ENCODE results near the gene ZBTB20.

The ZBTB20 gene

GRCh38 chr3:114756506-114757279 is 390.4 kb downstream of the ZBTB20 start:
- no peak for FAIRE-seq

- FAIRE-seq = no peak
Observed at GRCh38 chr3:114746502-114746901, 400.6 kb downstream of the ZBTB20 start.

- peak; percentile 41 for FAIRE-seq
Observed at GRCh38 chr3:114745322-114746240, 401.5 kb downstream of the ZBTB20 start.

- no peak for FAIRE-seq
Observed at GRCh38 chr3:114743746-114744485, 403.2 kb downstream of the ZBTB20 start.

GRCh38 chr3:114741066-114741465 is 406.0 kb downstream of the ZBTB20 start:
- no peak for FAIRE-seq

GRCh38 chr3:114739627-114740026 is 407.5 kb downstream of the ZBTB20 start:
- FAIRE-seq = no peak

- no peak for FAIRE-seq
Observed at GRCh38 chr3:114732353-114732752, 414.7 kb downstream of the ZBTB20 start.

- no peak for FAIRE-seq
Observed at GRCh38 chr3:114730397-114730796, 416.7 kb downstream of the ZBTB20 start.

- FAIRE-seq = no peak
Observed at GRCh38 chr3:114727373-114727772, 419.7 kb downstream of the ZBTB20 start.

GRCh38 chr3:114725966-114726365 is 421.1 kb downstream of the ZBTB20 start:
- no peak for FAIRE-seq

- no peak for FAIRE-seq
Observed at GRCh38 chr3:114722530-114722929, 424.6 kb downstream of the ZBTB20 start.

- FAIRE-seq = no peak
Observed at GRCh38 chr3:114721864-114722263, 425.2 kb downstream of the ZBTB20 start.

GRCh38 chr3:114721209-114721608 is 425.9 kb downstream of the ZBTB20 start:
- FAIRE-seq = no peak

- no peak for FAIRE-seq
Observed at GRCh38 chr3:114718898-114719210, 428.2 kb downstream of the ZBTB20 start.

GRCh38 chr3:114718071-114718897 is 428.8 kb downstream of the ZBTB20 start:
- no peak for FAIRE-seq

- FAIRE-seq = no peak
Observed at GRCh38 chr3:114716916-114717315, 430.2 kb downstream of the ZBTB20 start.

GRCh38 chr3:114716126-114716525 is 431.0 kb downstream of the ZBTB20 start:
- no peak for FAIRE-seq

- no peak for FAIRE-seq
Observed at GRCh38 chr3:114714957-114715460, 432.1 kb downstream of the ZBTB20 start.

GRCh38 chr3:114714237-114714636 is 432.9 kb downstream of the ZBTB20 start:
- FAIRE-seq = no peak

- FAIRE-seq = no peak
Observed at GRCh38 chr3:114712728-114713492, 434.2 kb downstream of the ZBTB20 start.

GRCh38 chr3:114711321-114711886 is 435.7 kb downstream of the ZBTB20 start:
- no peak for FAIRE-seq
